Neural progenitor cell (in vitro differentiated cells): ENCODE measurements around the gene CROCC2.

Source experiments
- CTCF ChIP-seq: fragments of 200-600 bp; sonication (generic); IDR thresholded peaks from 2 replicates; pipeline ENCODE4 v1.5.1; 2017; ENCODE audit warnings: antibody characterized with exemption, mild to moderate bottlenecking
- EZH2 ChIP-seq: fragments of 200-600 bp; sonication (generic); IDR thresholded peaks from 2 replicates; pipeline ENCODE4 v1.6.1; 2017; ENCODE audit warnings: antibody characterized with exemption, mild to moderate bottlenecking, moderate library complexity

GRCh38 chr2:240912878-240913809, 7.0 kb downstream of the CROCC2 start:
- TF ChIP-seq CTCF, result no peak
- TF ChIP-seq EZH2, result no peak
